HUDEP-2 (cell line): ENCODE measurements around the gene SLC16A4.

Experiments used
- DNase-seq, 76 experiments: peaks; one replicate each; lab custom pipeline; 2025; ENCODE audit not compliant: unreplicated experiment in 76 of 76; lab: John Stamatoyannopoulos, UW

SLC16A4 gene

GRCh38 chr1:110337704-110338308 lies 53.0 kb downstream of the SLC16A4 start:
- peak in 39 of 76 experiments; percentile 6 to 61 (median 29) for DNase-seq

- DNase-seq = peak in 13 of 76 experiments; percentile 7 to 52 (median 30)
Measured at GRCh38 chr1:110336300-110337039, 54.4 kb downstream of the SLC16A4 start.

GRCh38 chr1:110335265-110335664 lies 55.6 kb downstream of the SLC16A4 start:
- DNase-seq = no peak

GRCh38 chr1:110328700-110329099 lies 62.1 kb downstream of the SLC16A4 start:
- DNase-seq = no peak

GRCh38 chr1:110328274-110328673 lies 62.6 kb downstream of the SLC16A4 start:
- DNase-seq = no peak

- DNase-seq = no peak
Measured at GRCh38 chr1:110326826-110327225, 64.0 kb downstream of the SLC16A4 start.

- DNase-seq = no peak
Measured at GRCh38 chr1:110324667-110325066, 66.2 kb downstream of the SLC16A4 start.

- DNase-seq = no peak
Measured at GRCh38 chr1:110321846-110322245, 69.0 kb downstream of the SLC16A4 start.

GRCh38 chr1:110321045-110321444 lies 69.8 kb downstream of the SLC16A4 start:
- no peak for DNase-seq

GRCh38 chr1:110320168-110320518 lies 70.7 kb downstream of the SLC16A4 start:
- DNase-seq = no peak

GRCh38 chr1:110319332-110320167 lies 71.3 kb downstream of the SLC16A4 start:
- no peak for DNase-seq

- DNase-seq = no peak
Measured at GRCh38 chr1:110318046-110318445, 72.8 kb downstream of the SLC16A4 start.

GRCh38 chr1:110316735-110317134 lies 74.1 kb downstream of the SLC16A4 start:
- DNase-seq = no peak
